Measurements from ENCODE around the gene CD160. TPM values are rescaled to one million over a fixed set of nuclear protein-coding genes. Genes with fewer than 3 reads are reported as not detected.
"Not testable (repeated sequence)": the region's sequence is repeated elsewhere in the genome, so short reads cannot be mapped to it uniquely, and the experiment has no call there.

Gene CD160
- total RNA-seq, 1 experiment from 2014 or later: not detected

GRCh38 chr1:145758575-145758974, 39.3 kb downstream of the CD160 start:
- DNase-seq (ENCODE audit: low read depth): no peak

DNA sequence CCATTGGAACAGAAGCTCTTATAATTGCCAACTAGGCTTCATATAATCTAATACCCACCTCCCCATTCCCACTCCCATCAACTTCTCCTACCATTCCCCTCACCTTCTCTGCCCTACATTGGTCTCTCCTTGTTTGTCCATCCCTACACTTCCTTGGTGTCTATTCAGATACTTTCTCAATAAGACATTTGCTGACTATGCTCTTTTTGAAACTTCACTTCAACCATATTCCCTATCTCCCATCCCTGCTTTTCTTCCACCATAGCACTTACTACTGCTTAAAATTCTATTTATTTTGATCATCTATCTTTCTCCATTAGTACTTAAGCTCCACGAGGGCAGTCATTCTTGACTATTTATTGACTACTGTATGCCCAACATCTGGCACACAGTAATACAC, 40.4 kb downstream of the CD160 start:
- DNase-seq (ENCODE audit: low read depth): no peak

- not testable (repeated sequence) for DNase-seq (ENCODE audit: low read depth)
Measured at GRCh38 chr1:145760395-145760949, 41.2 kb downstream of the CD160 start.

DNA sequence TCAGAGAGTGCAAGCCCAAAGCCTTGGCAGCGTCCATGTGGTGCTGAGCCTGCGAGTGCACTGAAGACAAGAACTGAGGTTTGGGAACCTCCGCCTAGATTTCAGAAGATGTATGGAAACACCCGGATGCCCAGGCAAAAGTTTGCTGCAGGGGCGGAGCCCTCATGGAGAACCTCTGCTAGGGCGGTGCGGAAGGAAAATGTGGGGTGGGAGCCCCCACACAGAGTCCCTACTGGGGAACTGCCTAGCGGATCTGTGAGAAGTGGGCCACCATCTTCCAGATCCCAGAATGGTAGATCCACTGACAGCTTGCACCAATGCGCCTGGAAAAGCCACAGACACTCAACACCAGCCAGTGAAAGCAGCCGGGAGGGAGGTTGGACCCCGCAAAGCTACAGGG, 42.2 kb downstream of the CD160 start:
- not testable (repeated sequence) for DNase-seq (ENCODE audit: low read depth)

GRCh38 chr1:145762001-145762400, 42.7 kb downstream of the CD160 start:
- not testable (repeated sequence) for DNase-seq (ENCODE audit: low read depth)

GRCh38 chr1:145764231-145764940, 45.1 kb downstream of the CD160 start:
- not testable (repeated sequence) for DNase-seq (ENCODE audit: low read depth)

- not testable (repeated sequence) for DNase-seq (ENCODE audit: low read depth)
Measured at GRCh38 chr1:145765127-145765526, 45.8 kb downstream of the CD160 start.

- DNase-seq (ENCODE audit: low read depth): not testable (repeated sequence)
Measured at GRCh38 chr1:145765585-145766360, 46.5 kb downstream of the CD160 start.

GRCh38 chr1:145766926-145767325, 47.6 kb downstream of the CD160 start:
- DNase-seq (ENCODE audit: low read depth): not testable (repeated sequence)

- not testable (repeated sequence) for DNase-seq (ENCODE audit: low read depth)
Measured at GRCh38 chr1:145768004-145768403, 48.7 kb downstream of the CD160 start.

DNA sequence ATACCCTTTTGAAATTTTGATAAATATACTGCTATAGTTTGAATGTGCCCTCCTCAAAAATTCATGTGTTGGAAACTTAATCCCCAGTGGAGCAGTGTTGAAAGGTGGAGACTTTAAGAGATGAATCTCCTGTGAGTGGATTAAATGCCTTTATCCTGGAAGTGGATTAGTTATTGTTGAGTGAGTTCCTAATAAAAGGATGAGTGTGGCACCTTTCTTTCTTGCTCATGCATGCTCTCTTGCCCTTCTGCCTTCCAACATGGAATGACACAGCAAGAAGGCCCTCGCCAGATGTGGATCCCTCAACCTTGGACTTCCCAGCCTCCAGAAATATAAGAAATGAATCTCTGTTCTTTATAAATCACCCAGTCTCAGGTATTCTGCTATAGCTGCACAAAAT, 51.8 kb downstream of the CD160 start:
- DNase-seq (ENCODE audit: low read depth): no peak

- DNase-seq (ENCODE audit: low read depth): no peak
Measured at GRCh38 chr1:145773423-145773822, 54.1 kb downstream of the CD160 start.

- DNase-seq (ENCODE audit: low read depth): no peak
Measured at GRCh38 chr1:145777357-145778145, 58.3 kb downstream of the CD160 start.

DNA sequence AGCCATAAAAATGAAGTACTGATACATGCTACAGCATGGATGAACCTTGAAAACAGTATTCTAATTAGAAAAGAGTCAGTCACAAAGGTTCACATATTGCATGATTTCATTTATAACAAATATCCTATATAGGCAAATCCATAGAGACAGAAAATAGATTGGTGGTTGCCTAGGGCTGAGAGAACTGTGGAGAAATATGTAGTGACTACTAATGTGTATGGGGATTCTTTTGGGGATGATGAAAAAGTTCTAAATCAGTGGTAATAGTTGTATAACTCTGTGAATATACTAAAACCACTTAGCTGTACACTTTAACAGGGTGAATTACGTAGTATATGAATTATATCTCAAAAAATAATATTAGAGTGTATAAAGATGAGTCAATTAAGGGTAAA, 58.8 kb downstream of the CD160 start:
- DNase-seq (ENCODE audit: low read depth): no peak

GRCh38 chr1:145782272-145783099, 63.2 kb downstream of the CD160 start:
- DNase-seq (ENCODE audit: low read depth): peak; percentile 69

DNA sequence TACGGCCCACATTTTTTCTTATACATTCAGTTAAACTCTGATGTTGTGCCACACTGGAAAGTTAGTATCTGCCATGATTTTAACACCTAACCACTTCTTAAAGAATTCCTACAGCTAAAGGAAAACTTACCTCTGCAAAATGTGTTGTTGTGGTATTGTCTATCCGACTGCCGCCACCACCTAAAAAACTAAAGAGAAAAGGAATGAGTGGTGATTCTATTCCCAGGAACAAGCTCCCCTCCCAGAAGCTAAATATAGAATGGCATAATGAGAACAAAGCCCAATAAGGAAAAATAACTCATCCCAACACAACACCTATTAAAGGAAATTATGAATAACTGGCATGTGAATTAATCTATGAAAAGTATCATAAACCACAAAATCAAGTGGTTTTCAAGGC, 65.1 kb downstream of the CD160 start:
- no peak for DNase-seq (ENCODE audit: low read depth)

- DNase-seq (ENCODE audit: low read depth): no peak
Measured at GRCh38 chr1:145785547-145785946, 66.2 kb downstream of the CD160 start.

DNA sequence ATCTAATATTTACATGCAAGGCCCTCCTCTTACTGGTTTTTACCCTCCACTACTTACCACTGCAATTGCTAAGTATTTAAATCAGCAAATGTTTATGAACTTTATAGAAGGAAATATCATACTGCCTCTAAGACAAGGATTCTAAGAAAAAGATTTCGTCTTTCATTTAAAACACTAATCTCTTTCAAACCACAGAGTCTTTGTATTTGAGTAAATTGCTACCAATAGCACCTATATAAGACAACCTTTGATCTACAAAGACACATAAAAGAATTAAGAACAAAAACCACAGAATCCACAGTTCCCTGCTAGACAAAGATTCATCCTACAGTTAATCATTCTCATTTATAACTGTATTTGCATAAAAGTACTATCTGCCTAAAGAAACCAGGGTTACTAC, 67.0 kb downstream of the CD160 start:
- no peak for DNase-seq (ENCODE audit: low read depth)

DNA sequence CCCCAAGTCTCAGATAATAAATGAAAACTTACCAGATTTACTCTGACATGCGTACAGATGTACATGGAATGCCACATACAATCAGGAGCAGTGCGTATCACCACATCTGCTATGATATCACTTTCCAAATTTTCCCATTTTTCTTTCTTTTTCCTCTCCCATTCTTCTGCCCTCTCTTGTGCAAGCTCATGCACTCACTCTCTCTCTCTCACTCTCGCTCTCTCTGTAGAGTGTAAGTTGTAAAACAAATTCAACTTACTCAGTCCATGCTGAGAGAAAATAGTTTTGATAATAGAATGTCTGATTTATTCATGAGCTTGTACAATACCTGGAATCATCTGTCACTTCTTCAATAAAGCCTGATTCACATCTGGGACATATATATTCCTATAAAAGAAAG, 69.3 kb downstream of the CD160 start:
- DNase-seq (ENCODE audit: low read depth): no peak
